A549 treated with CpdA at 1 μM for 4 hours (cell line): Measurements from ENCODE around the gene AMPD2. TPM values are rescaled to one million over a fixed set of nuclear protein-coding genes. Genes with fewer than 3 reads are reported as not detected.

Source experiments
- total RNA-seq: library from RNA; stranded (reverse); fragments of 200-300 nt; extraction: Qiagen RNA extraction; gene quantifications from 5 replicates; pipeline ENCODE4 v1.2.3, GENCODE V29; 2022; ENCODE audit warnings: low read depth

The AMPD2 gene
- total RNA-seq: 25.2 to 33.1 TPM (median 31.1 TPM) in 5 replicates

GRCh38 chr1:109619576-109620400, at the start of gene AMPD2, which contains the start of gene GNAT2:
Gene AMPD2, plus strand, starts transcription at chr1:109619837. Its CDS starts 1,339 bp downstream, at chr1:109621176.
Gene GNAT2, minus strand, starts transcription at chr1:109619616. Its CDS starts 6,746 bp downstream, at chr1:109612870.

GRCh38 chr1:109655615-109656519, 36.2 kb downstream of the AMPD2 start, which contains the start of gene GSTM4:
Gene GSTM4, plus strand, starts transcription at chr1:109656099. Its CDS starts 291 bp downstream, at chr1:109656390.

GRCh38 chr1:109667452-109668122, 48.0 kb downstream of the AMPD2 start, which contains the start of gene GSTM2:
Gene GSTM2, plus strand, starts transcription at chr1:109668057. Its CDS starts 59 bp downstream, at chr1:109668116.

Other genes with a start within 250 kb of the AMPD2 start
- gene SORT1, start 221.9 kb upstream of the AMPD2 start, total RNA-seq: 3.4 to 5.0 TPM (median 3.7 TPM) in 5 replicates
- gene PSMA5, start 193.4 kb upstream of the AMPD2 start, total RNA-seq: 109 to 121 TPM (median 116 TPM) in 5 replicates
- 0.07 to 0.23 TPM (median 0.13 TPM) in 5 replicates for gene SYPL2, start 153.3 kb upstream of the AMPD2 start, total RNA-seq
- 1.7 to 2.8 TPM (median 2.6 TPM) in 5 replicates for gene ATXN7L2, start 135.9 kb upstream of the AMPD2 start, total RNA-seq
- gene CYB561D1, start 125.7 kb upstream of the AMPD2 start, total RNA-seq: 3.2 to 5.0 TPM (median 4.0 TPM) in 5 replicates
- 0.84 to 1.3 TPM (median 1.2 TPM) in 5 replicates for gene AMIGO1, start 110.1 kb upstream of the AMPD2 start, total RNA-seq
- gene GPR61, start 80.0 kb upstream of the AMPD2 start, total RNA-seq: not detected in 5 replicates
- 4.6 to 5.5 TPM (median 4.8 TPM) in 5 replicates for gene GNAI3, start 71.2 kb upstream of the AMPD2 start, total RNA-seq
- 0.06 to 0.54 TPM in 2 of 5 replicates, not detected in the others for gene GNAT2, start 221 bp upstream of the AMPD2 start, total RNA-seq
- gene GSTM4, start 36.3 kb downstream of the AMPD2 start, total RNA-seq: 7.9 to 10.1 TPM (median 9.5 TPM) in 5 replicates
- gene GSTM2, start 48.2 kb downstream of the AMPD2 start, total RNA-seq: 3.2 to 5.1 TPM (median 3.4 TPM) in 5 replicates
- gene GSTM1, start 68.0 kb downstream of the AMPD2 start, total RNA-seq: not detected in 5 replicates
- not detected in 5 replicates for gene GSTM5, start 92.4 kb downstream of the AMPD2 start, total RNA-seq
- 21.7 to 28.1 TPM (median 24.7 TPM) in 5 replicates for gene GSTM3, start 121.2 kb downstream of the AMPD2 start, total RNA-seq
- gene EPS8L3, start 144.1 kb downstream of the AMPD2 start, total RNA-seq: 0.87 to 1.8 TPM (median 1.2 TPM) in 5 replicates